UCSD-AML1 (cell line): ENCODE data around the gene NRL.

Source experiments
- DNase-seq: peaks from one replicate; lab custom pipeline; 2025; ENCODE audit not compliant: unreplicated experiment; lab: John Stamatoyannopoulos, UW

NRL gene

DNA sequence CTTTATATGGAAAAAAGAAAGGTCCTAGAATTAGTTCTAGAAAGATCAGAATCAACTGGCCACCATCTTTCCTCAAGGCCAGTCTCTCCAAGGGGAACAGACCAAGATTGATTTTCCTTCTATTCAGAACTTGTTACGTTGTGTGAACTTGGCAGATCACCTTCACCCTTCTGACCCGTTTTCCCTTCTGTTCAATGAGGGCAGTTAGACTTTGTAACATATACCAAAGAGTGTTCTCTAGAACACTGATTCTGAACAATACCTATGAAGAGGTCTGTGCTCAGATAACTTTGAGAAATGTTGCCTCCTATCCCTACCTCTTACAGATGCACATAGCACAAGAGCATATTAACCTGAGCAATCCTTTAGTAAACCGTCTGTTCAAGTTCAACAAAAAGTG, 31.3 kb downstream of the NRL start:
- no peak for DNase-seq

DNA sequence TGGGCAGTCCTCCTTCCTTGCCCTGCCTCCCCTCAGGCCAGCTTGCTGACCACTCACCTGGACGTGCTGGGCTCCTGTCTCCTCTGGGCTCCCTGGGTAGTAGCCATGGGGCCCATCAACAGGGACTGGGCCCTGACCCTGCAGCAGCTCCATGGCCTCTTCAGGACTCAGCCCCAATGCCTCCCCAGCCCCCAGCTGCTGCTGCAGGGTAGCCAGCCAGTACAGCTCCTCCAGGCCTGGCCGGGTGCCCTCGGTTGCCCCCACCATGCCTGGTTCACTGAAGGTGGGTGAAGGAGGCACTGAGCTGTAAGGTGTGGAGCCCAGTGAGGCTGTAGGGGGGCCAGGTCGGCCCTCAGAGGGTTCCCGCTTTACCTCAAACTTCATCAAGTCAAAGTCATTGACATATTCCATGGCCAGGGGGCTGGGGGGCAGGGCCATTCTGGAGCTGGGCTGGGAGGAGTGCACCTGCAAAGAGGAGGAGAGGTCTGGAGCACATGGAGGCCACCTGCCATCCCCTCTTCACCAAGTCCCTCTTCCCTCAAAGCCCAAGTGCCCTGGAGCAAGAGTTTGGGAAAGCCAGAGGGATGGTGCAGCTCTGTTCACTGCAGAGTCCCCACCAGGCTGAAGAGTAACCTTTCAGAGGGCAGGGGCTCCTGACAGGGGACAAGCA, 32.2 kb downstream of the NRL start:
- no peak for DNase-seq

DNA sequence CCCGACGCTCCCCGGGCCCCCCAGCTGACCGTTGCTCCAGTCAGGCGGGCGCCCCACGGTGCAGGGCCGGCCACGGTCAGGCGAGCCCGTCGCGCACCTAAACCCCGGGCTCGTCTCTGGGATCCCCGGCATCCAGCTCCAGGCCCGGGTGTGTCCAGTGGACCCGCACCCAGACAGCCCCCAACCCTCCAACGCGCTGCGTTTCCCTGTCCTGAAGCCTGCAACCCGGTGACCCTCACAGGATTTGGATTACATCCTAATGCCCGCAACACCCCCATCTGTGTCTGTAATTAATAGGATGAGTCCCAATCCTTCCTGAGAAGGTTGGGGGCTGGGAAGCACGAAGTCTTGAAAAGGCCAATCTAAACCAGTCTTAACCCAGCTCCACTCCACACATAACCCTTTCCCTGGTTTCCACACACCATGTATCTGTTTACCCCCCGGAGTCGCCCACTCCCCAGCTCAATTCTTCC, 33.0 kb downstream of the NRL start:
- no peak for DNase-seq

DNA sequence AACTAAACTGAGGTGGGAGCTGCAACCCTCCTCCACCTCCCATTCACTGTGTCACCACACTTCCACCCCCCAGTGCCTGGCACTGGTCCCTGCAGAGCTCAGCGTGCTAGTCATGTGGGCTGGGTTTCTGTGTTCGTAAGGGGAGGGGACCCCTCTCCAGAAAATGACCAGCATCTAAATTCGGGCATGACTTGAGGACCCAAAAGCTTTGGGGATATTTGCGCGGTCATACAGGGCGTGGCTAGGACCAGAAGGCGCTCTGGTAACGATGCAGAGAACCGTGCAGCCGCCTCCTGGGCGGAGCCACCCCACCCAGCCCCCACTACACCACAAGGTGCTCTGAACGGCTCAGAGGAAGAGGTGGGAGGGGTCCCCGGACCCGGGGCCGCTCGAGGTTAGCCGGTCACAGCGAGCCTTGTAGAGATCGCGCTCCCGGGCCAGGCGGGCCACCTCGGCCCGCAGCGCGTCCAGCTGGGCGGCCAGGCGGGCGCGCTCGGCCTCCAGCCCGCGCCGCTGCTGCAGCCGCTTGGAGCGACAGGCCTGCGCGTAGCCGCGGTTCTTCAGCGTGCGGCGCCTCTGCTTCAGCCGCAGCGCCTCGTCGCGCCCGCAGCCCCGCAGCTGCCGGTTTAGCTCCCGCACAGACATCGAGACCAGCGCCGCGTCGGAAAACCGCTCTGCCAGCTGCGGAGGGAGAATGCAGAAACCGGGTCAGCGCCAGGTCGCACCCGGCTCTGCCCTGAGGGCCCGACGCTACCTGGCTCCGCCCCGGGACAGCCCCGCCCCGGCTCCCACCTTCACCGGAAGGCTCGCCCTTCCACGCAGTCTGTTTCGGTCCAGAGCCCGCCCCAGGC, 33.6 kb downstream of the NRL start:
- DNase-seq, result peak; percentile 48

DNA sequence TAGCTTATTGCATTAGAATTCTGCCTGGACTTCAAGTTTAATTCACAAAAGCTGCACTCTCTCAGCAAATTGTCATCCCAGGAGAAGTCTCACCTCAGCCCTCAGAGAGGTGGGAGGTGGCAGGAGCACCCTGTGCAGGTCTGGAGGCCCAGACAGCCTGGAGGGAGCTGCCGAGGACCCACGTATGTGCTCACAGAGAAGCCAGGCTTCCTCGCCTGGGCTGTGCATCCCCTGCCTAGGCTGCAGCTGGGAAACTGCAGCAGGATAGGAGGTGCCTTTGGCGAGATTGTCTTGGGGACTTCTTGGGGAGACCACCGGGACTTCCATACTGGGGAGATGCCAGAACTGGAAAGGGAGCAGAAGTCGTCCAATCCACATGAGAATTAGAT, 34.6 kb downstream of the NRL start:
- no peak for DNase-seq

DNA sequence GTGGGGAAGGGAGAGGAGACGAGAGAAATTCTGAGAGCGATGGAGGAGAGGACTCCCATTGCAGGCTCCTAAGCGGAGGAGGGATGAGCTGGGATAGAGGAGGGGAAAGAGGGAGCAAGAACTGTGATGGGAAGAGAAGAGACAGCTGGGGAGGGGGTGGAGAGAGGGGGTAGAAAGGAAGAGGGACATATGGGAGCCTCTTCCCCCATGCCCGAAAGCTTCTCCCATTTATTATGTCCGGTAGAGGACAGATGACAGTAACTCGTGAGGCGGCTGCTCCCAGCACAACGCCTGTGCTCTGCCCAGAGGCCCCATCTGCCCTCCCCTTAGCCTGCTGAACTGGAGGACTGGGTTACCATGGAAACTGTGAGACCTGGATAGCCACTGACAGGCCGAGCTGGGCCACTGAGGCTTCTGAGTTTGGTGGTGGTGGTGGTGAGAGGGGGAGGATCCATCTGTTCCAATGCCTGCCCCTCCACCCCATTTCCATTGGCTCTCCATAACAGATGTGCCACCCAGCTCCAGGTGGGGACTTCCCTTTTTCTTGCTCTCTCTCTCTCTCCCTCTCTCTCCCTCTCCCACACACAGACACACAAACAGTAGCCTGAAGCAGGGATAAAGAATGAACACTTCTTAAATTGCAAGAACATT, 35.1 kb downstream of the NRL start:
- DNase-seq, result peak; percentile 15

DNA sequence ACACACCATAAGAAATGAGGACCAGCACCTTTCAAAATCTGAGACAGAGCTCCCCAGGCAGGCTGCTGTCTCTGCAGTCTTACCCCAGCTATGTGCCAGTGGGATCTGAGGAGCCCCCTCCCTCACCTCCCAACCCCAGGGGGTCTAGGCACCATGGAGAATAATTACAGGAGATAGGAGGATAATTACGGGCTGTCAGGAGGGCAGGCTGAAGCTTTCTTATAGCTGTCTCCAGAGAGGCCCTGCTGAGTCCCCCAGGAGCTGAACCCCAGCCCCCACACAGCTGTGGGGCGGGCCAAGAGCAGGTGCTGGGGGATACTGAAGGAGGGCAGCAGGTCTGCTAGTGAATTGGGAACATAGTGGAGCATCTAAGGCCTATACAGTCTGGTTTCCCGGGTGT, 36.6 kb downstream of the NRL start:
- no peak for DNase-seq

DNA sequence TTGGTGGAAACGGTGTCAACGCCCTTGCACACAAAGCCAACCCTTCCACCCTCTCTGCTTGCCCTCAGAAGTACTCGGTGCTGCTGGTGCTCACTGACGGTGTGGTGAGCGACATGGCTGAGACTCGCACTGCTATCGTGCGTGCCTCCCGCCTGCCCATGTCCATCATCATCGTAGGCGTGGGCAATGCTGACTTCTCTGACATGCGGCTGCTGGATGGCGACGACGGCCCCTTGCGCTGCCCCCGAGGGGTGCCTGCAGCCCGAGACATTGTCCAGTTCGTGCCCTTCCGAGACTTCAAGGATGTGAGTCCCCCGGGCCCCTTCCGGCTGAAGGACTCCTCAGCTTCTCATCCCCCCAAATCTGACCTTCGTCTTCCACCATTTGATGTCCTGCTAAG, 37.7 kb downstream of the NRL start:
- no peak for DNase-seq

DNA sequence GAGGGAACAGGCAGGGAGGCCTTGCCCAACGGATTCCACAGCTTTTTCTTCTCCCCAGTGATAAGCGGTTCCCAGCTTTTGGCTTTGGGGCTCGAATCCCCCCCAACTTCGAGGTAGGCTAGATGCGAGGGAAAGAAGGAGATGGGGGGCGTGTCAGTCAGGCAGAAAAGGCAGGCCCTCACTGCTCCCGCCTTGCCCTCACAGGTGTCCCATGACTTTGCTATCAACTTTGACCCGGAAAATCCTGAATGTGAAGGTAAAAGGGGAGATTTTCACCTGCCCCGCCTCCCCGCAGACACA, 38.5 kb downstream of the NRL start:
- DNase-seq, result no peak

DNA sequence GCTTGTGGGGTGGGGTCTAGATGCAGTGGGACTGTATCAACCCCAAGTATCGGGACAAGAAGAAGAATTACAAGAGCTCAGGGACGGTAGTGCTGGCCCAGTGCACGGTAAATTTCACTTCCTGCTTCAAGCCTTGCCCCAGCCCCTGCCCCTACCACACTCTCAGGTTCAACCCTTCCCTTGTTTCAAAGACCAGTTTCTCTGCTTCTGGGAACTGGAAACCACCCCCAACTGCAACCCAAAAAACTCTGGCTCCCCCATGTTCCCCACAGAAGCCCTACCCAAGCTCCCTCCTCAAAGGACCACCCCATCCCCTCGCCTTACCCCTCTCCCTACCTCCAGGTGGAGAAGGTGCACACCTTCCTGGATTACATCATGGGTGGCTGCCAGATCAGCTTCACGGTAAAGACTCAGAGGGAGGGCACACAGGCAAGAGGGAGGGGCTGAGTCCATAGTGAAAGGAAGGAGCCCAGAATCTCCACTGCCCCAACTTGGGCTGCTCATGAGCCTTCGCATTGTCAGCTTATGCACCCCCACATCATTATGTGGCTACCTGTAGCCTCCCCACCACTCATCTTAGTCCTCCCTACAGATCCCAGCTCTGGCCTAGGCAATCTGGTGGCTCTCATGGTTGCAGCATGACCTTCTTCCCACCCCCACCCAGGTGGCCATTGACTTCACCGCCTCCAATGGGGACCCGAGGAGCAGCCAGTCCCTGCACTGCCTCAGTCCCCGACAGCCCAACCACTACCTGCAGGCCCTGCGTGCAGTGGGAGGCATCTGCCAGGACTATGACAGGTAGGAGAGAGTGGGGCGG, 39.1 kb downstream of the NRL start:
- no peak for DNase-seq

DNA sequence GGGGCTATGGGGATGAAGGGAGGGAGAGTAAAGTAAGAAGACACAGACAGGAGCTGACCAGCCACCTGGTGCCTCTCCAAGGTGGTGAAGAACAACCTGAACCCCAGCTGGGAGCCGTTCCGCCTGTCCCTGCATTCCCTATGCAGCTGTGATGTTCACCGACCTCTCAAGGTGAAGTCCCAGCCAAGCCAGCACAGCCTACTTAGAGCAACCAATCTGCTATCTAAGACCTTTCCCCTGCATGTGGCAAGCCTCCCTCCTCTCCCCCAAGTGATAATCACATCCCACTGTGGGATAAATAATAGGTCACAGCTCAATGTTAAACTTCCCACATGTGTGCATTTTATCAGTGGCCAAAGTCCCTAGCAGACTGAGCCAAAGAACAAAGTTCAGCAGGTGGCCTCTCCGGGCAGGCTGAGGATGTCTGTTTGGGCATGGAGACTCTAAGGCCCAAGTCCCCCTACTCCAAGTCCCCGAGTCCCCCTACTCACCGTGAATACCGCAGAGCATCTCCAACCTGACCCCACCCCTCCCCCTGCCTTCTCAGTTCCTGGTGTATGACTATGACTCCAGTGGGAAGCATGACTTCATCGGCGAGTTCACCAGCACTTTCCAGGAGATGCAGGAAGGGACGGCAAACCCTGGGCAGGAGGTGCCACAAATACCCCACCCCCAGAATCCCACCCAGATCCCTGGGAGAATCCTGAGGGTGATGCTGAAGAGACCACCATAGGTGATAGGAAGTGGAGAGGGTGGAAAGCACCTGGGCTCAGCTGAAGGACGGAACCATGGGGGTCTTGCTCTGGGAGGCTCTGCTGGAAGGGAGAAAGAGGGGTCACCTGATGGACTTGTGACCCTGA, 39.9 kb downstream of the NRL start:
- no peak for DNase-seq

DNA sequence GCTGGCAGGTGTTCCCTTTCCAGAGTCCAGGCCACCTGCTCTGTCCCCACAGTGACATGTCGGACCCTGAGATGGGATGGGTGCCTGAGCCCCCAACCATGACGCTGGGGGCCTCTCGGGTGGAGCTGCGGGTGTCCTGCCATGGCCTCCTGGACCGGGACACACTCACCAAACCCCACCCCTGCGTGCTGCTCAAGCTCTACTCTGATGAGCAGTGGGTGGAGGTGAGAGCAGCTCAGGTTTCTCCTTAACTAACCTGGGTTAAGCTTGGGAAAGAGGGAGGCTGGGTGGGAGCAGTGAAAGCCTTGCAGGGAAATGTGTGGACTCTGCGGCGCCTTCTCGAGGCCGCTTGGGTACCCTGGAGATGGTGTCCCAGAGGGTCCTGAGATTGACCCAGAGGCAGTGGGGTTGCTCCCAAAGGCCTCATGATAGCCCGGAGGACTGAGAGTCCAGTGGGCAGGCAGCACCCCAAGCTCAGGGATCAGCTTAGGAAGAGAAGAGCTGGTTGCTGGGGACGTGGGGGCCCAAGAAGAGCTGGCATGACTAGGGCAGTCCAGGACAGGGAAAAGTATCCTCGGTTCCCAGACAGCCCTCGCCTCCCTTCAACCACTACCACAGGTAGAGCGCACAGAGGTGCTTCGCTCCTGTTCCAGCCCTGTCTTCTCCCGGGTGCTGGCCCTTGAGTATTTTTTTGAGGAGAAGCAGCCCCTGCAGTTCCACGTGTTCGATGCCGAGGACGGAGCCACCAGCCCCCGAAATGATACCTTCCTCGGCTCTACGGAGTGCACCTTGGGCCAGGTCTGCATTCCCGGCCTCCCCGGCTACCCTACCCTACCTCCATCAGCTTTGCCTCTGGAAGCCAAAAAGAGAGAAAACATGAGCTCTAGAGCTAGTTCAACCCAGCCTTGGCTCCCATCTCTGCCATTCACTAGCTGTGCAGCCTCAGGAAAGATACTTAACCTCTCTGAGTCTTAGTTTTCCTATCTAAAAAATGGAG, 41.6 kb downstream of the NRL start:
- DNase-seq, result no peak

DNA sequence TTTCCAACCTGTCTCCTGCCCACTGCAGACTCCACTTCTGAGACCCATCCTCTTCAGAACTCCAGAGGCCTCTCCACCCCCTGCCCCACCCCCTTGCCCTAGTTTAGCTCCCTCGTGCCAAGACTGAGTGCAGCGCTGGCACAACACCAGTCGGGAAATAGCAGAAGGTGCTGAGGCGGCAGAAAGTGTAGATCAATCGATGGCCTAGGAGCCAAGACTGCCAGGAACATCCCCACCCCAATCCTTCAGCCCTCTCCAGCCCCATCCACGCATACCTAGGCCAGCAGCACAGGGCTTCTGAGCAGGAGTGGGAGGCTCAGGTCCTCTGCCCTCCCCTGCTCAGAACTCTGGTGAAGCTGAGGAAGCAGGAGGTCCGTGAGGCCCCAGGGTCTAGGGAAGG, 42.3 kb downstream of the NRL start:
- DNase-seq, result no peak

DNA sequence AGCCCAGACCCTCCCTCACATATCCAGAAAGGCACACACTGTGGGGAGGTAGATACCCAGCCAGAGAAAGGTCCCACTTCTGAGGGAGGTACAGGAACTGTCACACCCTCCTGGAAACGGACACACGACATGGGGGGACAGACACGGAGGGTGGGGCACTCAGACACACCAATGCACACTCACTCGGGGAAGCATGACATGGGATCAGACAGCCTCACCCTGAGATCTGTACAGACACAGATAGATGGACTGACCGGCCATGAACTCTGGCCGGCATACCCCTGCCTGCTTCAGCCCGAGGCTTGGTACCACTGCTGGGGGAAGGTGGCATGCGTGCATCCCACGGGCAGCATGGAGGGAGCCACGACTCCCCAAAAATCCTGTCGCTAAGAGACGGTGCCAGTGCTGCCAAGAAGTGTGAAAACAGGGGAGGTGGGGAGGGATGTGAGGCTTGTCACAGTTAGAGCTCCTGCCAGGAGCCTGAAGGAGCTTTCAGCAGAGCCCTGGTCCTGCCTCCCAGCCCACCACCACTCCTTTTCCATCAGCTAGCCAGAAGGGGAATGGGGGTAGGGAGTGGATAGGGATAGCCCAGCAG, 42.8 kb downstream of the NRL start:
- DNase-seq, result no peak

DNA sequence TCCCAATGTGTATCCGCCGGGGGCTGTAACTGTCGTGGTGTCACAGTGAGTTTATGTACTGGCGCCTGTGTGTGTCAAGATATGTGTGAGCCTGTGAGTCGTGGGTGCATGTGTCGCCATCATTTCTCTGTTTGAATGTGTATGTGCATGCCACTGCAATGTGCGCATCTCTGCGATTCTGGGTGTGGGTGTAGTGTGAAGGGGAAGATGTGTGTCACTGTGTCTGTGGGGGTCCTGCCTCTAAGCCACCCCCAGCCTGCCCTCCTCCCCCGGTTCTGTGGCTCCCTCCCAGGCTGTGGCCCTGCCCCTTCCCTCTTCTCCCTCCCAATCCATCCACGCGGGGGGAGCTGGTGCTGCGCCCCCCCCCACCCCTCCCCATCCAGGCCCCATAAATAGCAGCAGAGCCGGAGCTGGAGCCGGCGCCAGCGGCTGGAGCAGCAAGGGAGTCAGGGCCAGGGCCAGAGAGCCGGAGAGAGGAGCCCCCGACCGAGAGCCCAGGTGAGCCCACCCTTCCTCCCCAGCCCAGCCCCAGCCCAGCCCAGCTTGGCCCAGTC, 43.5 kb downstream of the NRL start, which contains the start of gene CPNE6:
Gene CPNE6 (plus strand): TSS at position 419 of the 554 bp plus-strand sequence. CDS start 1,375 bp downstream, outside the sequence.
- DNase-seq, result no peak

DNA sequence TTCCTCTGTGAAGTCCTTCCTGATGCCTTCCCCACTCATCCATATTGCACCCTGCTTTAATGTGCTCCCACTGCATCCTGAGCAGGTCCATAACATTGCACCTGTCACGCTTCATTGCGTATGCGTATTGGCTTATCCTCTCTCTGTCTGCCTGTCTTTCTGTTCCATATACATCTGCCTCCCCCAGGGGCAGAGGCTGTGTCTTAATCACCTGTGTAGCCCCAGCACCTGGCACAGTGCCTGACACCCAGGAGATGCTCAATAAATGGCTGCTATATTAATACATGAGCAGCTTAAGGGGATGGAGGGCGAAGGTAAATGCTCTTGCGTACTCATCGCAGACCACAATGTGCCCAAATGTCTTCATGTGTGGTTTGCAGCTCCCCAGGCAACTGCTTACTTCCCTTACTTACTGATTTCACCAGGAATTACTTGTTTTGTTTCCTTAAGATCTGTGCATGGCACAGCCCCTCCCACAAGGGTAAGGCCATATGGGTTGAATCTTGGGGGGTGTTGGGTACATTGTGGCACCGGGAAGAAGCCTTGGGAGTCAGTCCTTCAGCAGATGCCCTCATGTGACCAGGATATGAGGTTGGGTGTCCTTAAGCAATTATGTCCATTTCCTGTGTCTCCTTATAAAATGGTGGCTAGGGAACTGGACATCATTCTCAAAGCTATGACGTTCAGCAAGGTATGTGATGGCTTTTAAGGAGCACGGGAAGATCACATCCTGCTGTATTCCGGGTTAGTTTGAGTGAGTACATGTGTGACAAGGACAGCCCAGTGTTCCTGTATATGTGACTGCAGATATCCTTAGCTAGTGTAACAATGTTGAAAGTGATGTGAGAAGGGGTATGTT, 44.2 kb downstream of the NRL start:
- no peak for DNase-seq

DNA sequence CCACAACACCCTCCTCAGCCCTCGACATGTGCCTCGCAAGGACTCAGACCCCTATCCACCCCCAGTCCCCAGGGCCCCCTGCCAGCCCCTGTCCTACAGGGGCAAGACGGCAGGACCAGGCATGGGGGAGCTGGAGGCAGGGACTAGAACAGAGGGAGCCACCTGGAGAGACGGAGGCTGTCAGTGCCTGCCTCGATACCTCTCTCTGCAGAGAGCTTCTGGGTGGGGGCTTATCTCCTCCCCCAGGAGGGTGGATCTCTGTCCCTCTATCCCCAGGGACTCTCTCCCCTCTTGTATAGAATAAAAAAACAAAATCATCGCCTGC, 45.4 kb downstream of the NRL start:
- DNase-seq, result no peak
